WTC11 (cell line): ENCODE measurements around the gene TEC. TPM values are rescaled to one million over a fixed set of nuclear protein-coding genes. Genes with fewer than 3 reads are reported as not detected.

Source experiments
- ATAC-seq: fragments of 200-7000 bp; cut with Tn5 transposase; 2 replicates; pipeline ENCODE4 v1.10.0; 2021; ENCODE audit warnings: mild to moderate bottlenecking, moderate library complexity
- CTCF ChIA-PET: fragments of 300-600 bp; sonication (Branson Sonifier 250); formaldehyde crosslinking; loops from one replicate; lab custom pipeline; 2021; ENCODE audit warnings: antibody characterized with exemption; lab: Charles Lee
- POLR2A ChIA-PET: fragments of 350-600 bp; sonication (Branson Sonifier 250); formaldehyde crosslinking; loops from one replicate; lab custom pipeline; 2021; ENCODE audit warnings: antibody characterized with exemption; lab: Charles Lee
- DNase-seq: peaks from one replicate; pipeline ENCODE4 v3.0.0; 2021; ENCODE audit warnings: low spot score
- H3K27ac Mint-ChIP-seq: 2 replicates; pipeline ENCODE4 v1.8.0; 2021; ENCODE audit warnings: mixed read lengths
- H3K27me3 Mint-ChIP-seq: 2 replicates; pipeline ENCODE4 v1.8.0; 2021; ENCODE audit warnings: low read depth, mild to moderate bottlenecking, moderate library complexity, mixed read lengths
- H3K36me3 Mint-ChIP-seq: 2 replicates; pipeline ENCODE4 v1.8.0; 2021; ENCODE audit warnings: mixed read lengths
- H3K4me1 Mint-ChIP-seq: 2 replicates; pipeline ENCODE4 v1.8.0; 2022; ENCODE audit warnings: mixed read lengths
- H3K4me3 Mint-ChIP-seq: 2 replicates; pipeline ENCODE4 v1.8.0; 2021; ENCODE audit warnings: mild to moderate bottlenecking, moderate library complexity, mixed read lengths
- H3K9me3 Mint-ChIP-seq: 2 replicates; pipeline ENCODE4 v1.8.0; 2021; ENCODE audit warnings: mixed read lengths
- ATF2 ChIP-seq: sonication (generic); formaldehyde crosslinking; IDR thresholded peaks from 2 replicates; pipeline ENCODE4 v1.8.1; 2022; ENCODE audit warnings: low read depth, missing genetic modification reagents, borderline replicate concordance
- E2F4 ChIP-seq: sonication (generic); formaldehyde crosslinking; IDR thresholded peaks from 2 replicates; pipeline ENCODE4 v1.8.1; 2022; ENCODE audit warnings: low read depth, mild to moderate bottlenecking, moderate library complexity, missing genetic modification reagents, borderline replicate concordance
- FOXP1 ChIP-seq: sonication (generic); formaldehyde crosslinking; IDR thresholded peaks from 2 replicates; pipeline ENCODE4 v1.8.0; 2022; ENCODE audit warnings: missing genetic modification reagents, mild to moderate bottlenecking, moderate library complexity, borderline replicate concordance
- GABPB1 ChIP-seq: sonication (generic); formaldehyde crosslinking; IDR thresholded peaks from 2 replicates; pipeline ENCODE4 v1.8.1; 2023; ENCODE audit warnings: mild to moderate bottlenecking, missing genetic modification reagents
- GTF2I ChIP-seq: fragments of 250-450 bp; sonication (Bioruptor Pico); conservative IDR thresholded peaks from 2 replicates; pipeline ENCODE4 v1.4.0; 2021; ENCODE audit warnings: mild to moderate bottlenecking
- MYBL2 ChIP-seq: sonication (generic); formaldehyde crosslinking; IDR thresholded peaks from 2 replicates; pipeline ENCODE4 v1.8.1; 2023; ENCODE audit warnings: mild to moderate bottlenecking, moderate library complexity, missing genetic modification reagents
- NFATC4 ChIP-seq: fragments of 250-450 bp; sonication (Bioruptor Pico); IDR thresholded peaks from 2 replicates; pipeline ENCODE4 v1.9.0; 2021; ENCODE audit warnings: mild to moderate bottlenecking
- NR2C2 ChIP-seq: sonication (generic); formaldehyde crosslinking; IDR thresholded peaks from 2 replicates; pipeline ENCODE4 v1.8.0; 2022; ENCODE audit warnings: mild to moderate bottlenecking, missing genetic modification reagents
- NR3C1 ChIP-seq: sonication (generic); formaldehyde crosslinking; conservative IDR thresholded peaks from 2 replicates; pipeline ENCODE4 v1.8.1; 2023; ENCODE audit warnings: low read depth, mild to moderate bottlenecking, missing genetic modification reagents
- SMAD3 ChIP-seq: sonication (generic); formaldehyde crosslinking; IDR thresholded peaks from 2 replicates; pipeline ENCODE4 v1.8.0; 2022; ENCODE audit warnings: missing genetic modification reagents, mild to moderate bottlenecking, borderline replicate concordance
- TCF7 ChIP-seq: sonication (generic); formaldehyde crosslinking; IDR thresholded peaks from 2 replicates; pipeline ENCODE4 v1.8.0; 2022; ENCODE audit warnings: mild to moderate bottlenecking, low read depth, missing genetic modification reagents, moderate library complexity
- ZNF232 ChIP-seq: sonication (generic); formaldehyde crosslinking; IDR thresholded peaks from 2 replicates; pipeline ENCODE4 v1.8.0; 2022; ENCODE audit warnings: mild to moderate bottlenecking, missing genetic modification reagents
- ZNF416 ChIP-seq: fragments of 250-450 bp; sonication (Bioruptor Pico); IDR thresholded peaks from 2 replicates; pipeline ENCODE4 v1.9.0; 2021; ENCODE audit warnings: mild to moderate bottlenecking, inconsistent platforms
- ZNF512 ChIP-seq: sonication (generic); formaldehyde crosslinking; IDR thresholded peaks from 2 replicates; pipeline ENCODE4 v1.8.1; 2022; ENCODE audit warnings: missing genetic modification reagents, borderline replicate concordance
- total RNA-seq: library from RNA; stranded (reverse); gene quantifications from 3 replicates; pipeline ENCODE4 v1.2.3, GENCODE V29; 2021
- TF ChIP-seq, protein P1 (sequence below): fragments of 250-450 bp; sonication (Bioruptor Pico); IDR thresholded peaks from 2 replicates; pipeline ENCODE4 v1.9.0; 2021; ENCODE audit warnings: mild to moderate bottlenecking
- TF ChIP-seq, protein P2 (sequence below): sonication (generic); formaldehyde crosslinking; IDR thresholded peaks from 2 replicates; pipeline ENCODE4 v1.8.0; 2023; ENCODE audit warnings: mild to moderate bottlenecking, missing genetic modification reagents
- TF ChIP-seq, protein P3 (sequence below): fragments of 250-450 bp; sonication (Bioruptor Pico); IDR thresholded peaks from 2 replicates; pipeline ENCODE4 v2.1.2; 2022; ENCODE audit warnings: mild to moderate bottlenecking, moderate library complexity
- TF ChIP-seq, protein P4 (sequence below): sonication (generic); formaldehyde crosslinking; IDR thresholded peaks from 2 replicates; pipeline ENCODE4 v1.8.0; 2023; ENCODE audit warnings: missing genetic modification reagents

TEC gene
- total RNA-seq, 1 experiment from 2014 or later = 8.8 TPM

DNA sequence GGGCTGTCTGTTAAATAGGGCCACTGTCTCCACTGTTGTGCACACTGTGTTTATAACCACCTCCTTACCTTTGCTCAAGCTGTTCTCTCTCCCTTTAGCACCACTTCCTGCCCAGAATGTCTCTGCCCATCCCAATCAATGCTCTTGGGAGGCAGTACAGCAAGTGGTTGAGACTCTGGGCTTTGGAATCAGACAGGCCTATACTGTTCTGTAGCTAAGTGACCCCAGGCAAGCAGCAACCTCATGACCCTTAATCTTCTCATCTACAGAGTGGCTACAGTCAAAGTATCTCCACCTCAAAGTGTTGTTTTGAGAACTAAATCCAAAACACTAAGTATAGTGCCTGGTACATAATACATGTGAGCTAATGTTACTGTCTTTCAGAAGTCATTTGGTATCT lies 131.8 kb downstream of the TEC start:
- no peak overlapping the region for H3K27ac Mint-ChIP-seq
- no peak overlapping the region for H3K4me3 Mint-ChIP-seq
- DNase-seq (no peak), ATAC-seq (no peak)
- no peaks in the 10 kb centered on the region for H3K4me1 Mint-ChIP-seq
- peaks cover 46% of the 10 kb centered on the region for H3K36me3 Mint-ChIP-seq
- no peaks in the 10 kb centered on the region for H3K9me3 Mint-ChIP-seq
- H3K27me3 Mint-ChIP-seq = no peaks in the 10 kb centered on the region
- POLR2A ChIA-PET = no interaction called here
- TF ChIP-seq, protein P1, sequence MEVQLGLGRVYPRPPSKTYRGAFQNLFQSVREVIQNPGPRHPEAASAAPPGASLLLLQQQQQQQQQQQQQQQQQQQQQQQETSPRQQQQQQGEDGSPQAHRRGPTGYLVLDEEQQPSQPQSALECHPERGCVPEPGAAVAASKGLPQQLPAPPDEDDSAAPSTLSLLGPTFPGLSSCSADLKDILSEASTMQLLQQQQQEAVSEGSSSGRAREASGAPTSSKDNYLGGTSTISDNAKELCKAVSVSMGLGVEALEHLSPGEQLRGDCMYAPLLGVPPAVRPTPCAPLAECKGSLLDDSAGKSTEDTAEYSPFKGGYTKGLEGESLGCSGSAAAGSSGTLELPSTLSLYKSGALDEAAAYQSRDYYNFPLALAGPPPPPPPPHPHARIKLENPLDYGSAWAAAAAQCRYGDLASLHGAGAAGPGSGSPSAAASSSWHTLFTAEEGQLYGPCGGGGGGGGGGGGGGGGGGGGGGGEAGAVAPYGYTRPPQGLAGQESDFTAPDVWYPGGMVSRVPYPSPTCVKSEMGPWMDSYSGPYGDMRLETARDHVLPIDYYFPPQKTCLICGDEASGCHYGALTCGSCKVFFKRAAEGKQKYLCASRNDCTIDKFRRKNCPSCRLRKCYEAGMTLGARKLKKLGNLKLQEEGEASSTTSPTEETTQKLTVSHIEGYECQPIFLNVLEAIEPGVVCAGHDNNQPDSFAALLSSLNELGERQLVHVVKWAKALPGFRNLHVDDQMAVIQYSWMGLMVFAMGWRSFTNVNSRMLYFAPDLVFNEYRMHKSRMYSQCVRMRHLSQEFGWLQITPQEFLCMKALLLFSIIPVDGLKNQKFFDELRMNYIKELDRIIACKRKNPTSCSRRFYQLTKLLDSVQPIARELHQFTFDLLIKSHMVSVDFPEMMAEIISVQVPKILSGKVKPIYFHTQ (CRISPR knock-in tag) = no peak
- TF ChIP-seq TCF7 (CRISPR knock-in tag) = no peak
- TF ChIP-seq MYBL2 (CRISPR knock-in tag) = no peak
- TF ChIP-seq ZNF232 = no peak
- TF ChIP-seq, protein P2, sequence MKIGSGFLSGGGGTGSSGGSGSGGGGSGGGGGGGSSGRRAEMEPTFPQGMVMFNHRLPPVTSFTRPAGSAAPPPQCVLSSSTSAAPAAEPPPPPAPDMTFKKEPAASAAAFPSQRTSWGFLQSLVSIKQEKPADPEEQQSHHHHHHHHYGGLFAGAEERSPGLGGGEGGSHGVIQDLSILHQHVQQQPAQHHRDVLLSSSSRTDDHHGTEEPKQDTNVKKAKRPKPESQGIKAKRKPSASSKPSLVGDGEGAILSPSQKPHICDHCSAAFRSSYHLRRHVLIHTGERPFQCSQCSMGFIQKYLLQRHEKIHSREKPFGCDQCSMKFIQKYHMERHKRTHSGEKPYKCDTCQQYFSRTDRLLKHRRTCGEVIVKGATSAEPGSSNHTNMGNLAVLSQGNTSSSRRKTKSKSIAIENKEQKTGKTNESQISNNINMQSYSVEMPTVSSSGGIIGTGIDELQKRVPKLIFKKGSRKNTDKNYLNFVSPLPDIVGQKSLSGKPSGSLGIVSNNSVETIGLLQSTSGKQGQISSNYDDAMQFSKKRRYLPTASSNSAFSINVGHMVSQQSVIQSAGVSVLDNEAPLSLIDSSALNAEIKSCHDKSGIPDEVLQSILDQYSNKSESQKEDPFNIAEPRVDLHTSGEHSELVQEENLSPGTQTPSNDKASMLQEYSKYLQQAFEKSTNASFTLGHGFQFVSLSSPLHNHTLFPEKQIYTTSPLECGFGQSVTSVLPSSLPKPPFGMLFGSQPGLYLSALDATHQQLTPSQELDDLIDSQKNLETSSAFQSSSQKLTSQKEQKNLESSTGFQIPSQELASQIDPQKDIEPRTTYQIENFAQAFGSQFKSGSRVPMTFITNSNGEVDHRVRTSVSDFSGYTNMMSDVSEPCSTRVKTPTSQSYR = no peak
- no peak for TF ChIP-seq NFATC4 (CRISPR knock-in tag)
- TF ChIP-seq ATF2 (CRISPR knock-in tag) = no peak
- no peak for TF ChIP-seq ZNF416 (CRISPR knock-in tag)
- TF ChIP-seq, protein P3, sequence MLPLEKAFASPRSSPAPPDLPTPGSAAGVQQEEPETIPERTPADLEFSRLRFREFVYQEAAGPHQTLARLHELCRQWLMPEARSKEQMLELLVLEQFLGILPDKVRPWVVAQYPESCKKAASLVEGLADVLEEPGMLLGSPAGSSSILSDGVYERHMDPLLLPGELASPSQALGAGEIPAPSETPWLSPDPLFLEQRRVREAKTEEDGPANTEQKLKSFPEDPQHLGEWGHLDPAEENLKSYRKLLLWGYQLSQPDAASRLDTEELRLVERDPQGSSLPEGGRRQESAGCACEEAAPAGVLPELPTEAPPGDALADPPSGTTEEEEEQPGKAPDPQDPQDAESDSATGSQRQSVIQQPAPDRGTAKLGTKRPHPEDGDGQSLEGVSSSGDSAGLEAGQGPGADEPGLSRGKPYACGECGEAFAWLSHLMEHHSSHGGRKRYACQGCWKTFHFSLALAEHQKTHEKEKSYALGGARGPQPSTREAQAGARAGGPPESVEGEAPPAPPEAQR (CRISPR knock-in tag) = no peak
- TF ChIP-seq NR3C1 = no peak
- TF ChIP-seq GABPB1 (CRISPR knock-in tag) = no peak
- no peak for TF ChIP-seq FOXP1 (CRISPR knock-in tag)
- TF ChIP-seq E2F4 (CRISPR knock-in tag) = no peak
- no peak for TF ChIP-seq SMAD3 (CRISPR knock-in tag)
- TF ChIP-seq ZNF512 = no peak
- no peak for TF ChIP-seq NR2C2 (CRISPR knock-in tag)
- TF ChIP-seq, protein P4, sequence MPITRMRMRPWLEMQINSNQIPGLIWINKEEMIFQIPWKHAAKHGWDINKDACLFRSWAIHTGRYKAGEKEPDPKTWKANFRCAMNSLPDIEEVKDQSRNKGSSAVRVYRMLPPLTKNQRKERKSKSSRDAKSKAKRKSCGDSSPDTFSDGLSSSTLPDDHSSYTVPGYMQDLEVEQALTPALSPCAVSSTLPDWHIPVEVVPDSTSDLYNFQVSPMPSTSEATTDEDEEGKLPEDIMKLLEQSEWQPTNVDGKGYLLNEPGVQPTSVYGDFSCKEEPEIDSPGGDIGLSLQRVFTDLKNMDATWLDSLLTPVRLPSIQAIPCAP (CRISPR knock-in tag) = no peak
- TF ChIP-seq GTF2I (CRISPR knock-in tag) = no peak
- CTCF ChIA-PET = no interaction called here
